ENCODE results near the gene SCAP.
"Not testable (repeated sequence)": the region's sequence is repeated elsewhere in the genome, so short reads cannot be mapped to it uniquely, and the experiment has no call there.

The SCAP gene

DNA sequence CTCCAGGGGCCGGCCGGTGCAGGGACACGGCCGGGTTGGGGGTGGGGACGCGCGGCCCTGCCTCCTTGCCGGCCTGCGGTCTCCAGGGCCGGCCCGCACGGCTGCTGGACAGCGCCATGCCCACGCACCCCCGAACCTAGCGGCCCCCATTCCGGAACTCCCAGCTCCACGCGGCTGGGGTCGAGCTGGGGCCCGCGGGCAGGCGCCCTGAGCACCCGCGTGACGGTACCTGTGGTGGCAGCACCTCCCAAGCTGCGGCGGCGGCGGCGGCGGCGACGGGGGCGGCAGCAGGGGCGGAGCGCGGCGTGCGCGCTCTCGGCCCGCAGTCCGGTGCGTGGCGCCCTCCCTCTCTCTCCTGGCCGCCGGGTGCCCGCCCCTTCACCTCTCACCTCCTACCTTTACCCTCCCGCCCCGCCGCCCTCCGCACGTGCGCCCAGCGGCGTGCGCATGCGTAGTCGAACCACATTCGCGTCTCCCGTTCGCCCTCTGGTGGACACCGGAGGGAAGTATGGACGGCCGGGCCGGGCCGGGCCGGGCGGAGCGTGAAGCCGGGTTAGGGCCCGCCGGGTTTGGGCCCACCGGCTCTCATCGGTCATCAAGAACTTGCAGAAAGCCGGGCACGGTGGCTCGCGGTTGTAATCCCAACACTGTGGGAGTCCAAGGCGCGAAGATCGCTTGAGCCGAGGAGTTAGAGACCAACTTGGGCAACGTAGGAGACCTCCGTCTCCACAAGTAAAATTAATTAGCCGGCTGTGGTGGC lies at the start of gene SCAP:
Gene SCAP, minus strand, starts transcription at position 372 of the 760 bp plus-strand sequence. CDS start 32,948 bp downstream, outside the sequence.
- DNase-seq (ENCODE audit: low read depth) = peak; percentile 58

GRCh38 chr3:47523310-47524073 lies 47.8 kb upstream of the SCAP start:
- no peak for DNase-seq (ENCODE audit: low read depth)

DNA sequence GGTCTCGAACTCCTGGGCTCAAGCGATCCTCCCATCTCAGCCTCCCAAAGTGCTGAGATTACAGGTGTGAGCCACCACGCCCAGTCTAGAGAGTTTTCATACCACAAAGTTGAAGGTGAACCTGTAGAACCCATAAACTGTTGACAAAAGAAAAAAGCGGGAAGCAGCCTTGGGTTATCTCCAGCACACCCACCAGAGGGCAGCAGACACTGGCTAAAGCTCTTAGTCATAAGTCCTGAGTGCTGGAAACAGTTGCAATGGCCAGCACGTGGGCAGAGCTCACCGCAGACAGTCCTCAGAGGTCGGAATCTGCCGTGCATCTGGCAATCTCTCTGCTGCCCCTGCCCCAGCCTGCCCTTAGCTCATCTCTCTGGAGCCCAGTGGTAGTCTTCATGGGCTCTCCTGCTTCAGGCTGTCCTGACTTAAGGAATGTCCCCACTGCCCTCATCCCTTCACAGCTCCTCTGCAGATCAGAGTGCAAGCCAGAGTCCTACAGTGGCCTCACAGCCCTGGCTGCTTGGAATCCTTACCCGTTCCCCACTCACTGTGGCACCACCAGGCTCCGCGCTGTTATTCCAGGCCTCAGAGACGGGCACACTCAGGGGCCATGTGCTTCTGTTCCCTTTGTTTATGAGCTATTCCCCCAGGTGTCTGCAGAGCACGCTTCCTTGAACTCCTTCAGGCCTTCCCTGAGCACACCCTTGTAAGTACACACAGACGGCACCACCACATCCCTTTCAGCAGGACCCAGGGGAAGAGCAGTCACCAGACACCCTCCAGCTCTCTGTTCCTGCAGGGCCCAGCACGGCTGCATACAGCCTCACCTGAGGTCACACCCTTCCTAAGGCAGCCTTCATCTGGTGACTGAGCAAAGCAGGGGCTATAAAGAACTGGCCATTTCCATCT lies 46.6 kb upstream of the SCAP start:
- peak; percentile 61 for DNase-seq (ENCODE audit: low read depth)

- DNase-seq (ENCODE audit: low read depth) = no peak
Measured at GRCh38 chr3:47520756-47521155, 45.0 kb upstream of the SCAP start.

GRCh38 chr3:47517937-47518336 lies 42.2 kb upstream of the SCAP start:
- DNase-seq (ENCODE audit: low read depth) = no peak

DNA sequence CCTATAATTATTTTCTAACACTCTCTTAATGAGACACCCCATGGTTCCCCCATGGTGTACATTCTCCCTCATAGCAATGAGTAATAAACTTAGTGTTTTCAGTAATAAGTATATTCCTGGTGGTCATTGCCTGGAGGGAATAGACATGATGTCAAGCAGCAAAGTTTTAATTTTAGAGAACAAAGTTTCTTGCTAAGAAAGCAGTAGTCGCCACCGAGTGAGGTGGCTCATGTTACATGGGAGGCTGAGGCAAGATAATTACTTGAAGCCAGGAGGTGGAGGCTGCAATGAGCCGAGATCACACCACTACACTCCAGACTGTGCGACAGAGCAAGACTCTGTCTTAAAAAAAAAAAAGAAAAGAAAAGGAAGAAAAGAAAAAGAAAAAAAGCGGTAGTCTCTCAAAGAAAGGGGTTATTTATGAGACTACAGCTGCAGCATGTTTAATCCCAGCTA lies 40.2 kb upstream of the SCAP start:
- no peak for DNase-seq (ENCODE audit: low read depth)

GRCh38 chr3:47515100-47515499 lies 39.4 kb upstream of the SCAP start:
- no peak for DNase-seq (ENCODE audit: low read depth)

DNA sequence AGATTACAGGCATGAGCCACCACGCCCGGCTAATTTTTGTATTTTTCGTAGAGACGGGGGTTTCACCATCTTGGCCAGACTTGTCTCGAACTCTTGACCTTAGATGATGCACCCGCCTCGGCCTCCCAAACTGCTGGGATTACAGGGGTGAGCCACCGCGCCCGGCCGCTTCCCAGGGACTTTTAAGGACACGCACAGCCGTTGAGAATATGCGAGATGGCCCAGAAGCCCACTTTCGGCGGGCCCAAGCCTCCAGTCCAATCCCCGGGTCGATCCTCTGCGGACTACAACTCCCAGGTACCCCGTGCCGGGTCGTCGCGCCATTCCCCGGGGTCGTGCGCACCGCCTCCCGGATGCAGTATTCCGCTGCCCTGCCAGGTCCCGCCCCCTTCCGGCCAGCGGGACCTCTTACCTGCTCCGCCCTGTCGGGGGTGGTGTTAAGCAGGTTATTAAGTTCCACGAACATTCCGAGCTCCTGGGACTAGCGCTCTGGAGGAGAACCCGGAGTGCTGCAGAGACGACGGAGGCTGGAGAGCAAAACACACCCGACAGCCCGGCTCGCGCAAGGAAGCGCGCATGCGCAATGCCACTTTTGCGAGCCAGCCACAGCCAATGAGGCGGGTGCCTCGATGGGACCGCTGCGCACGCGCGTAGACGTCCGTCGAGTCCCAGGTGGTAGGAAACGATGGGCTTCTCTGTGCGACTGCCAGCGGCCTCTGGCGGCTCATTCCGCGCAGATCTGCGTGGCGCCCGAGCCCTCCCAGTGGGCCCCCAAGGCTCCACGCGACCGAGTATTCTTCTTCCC lies 37.6 kb upstream of the SCAP start, which contains the start of gene ELP6:
Gene ELP6, minus strand, starts transcription at position 588 of the 805 bp plus-strand sequence. Its CDS starts 122 bp downstream, at position 466.
- DNase-seq (ENCODE audit: low read depth) = peak; percentile 87

DNA sequence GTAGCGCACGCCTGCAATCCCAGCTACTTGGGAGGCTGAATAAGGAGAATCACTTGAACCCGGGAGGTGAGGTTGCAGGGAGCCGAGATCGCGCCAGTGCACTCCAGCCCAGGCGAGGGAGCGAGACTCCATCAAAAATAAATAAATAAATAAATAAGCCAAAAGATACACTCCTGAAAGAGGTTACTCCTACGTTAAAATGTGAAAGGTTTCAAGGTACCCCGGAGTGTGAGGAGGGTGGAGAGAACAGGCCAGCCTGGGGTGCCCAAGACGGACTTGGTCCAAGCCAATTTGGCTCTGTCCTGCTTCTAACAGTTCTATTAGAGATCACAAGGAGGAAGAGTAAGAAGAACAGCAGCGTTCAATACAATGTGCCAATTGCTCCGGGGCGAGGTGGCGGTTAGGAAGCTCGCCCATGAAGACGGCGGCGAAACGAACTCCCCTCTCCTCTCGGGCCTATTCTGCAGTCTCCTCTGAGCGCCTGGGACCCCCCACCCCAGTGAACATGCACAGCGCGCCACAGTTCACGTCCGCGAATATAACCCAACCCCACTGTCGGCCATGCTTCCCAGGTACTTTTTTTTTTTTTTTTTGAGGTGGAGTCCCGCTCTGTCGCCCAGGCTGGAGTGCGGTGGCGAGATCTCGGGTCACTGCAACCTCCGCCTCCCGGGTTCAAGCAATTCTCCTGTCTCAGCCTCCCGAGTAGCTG lies 36.8 kb upstream of the SCAP start:
- no peak for DNase-seq (ENCODE audit: low read depth)

- not testable (repeated sequence) for DNase-seq (ENCODE audit: low read depth)
Measured at GRCh38 chr3:47505267-47505666, 29.5 kb upstream of the SCAP start.

- no peak for DNase-seq (ENCODE audit: low read depth)
Measured at GRCh38 chr3:47504113-47504512, 28.4 kb upstream of the SCAP start.

GRCh38 chr3:47503033-47503432 lies 27.3 kb upstream of the SCAP start:
- DNase-seq (ENCODE audit: low read depth) = no peak

GRCh38 chr3:47496892-47497291 lies 21.2 kb upstream of the SCAP start:
- no peak for DNase-seq (ENCODE audit: low read depth)

GRCh38 chr3:47495886-47496285 lies 20.1 kb upstream of the SCAP start:
- DNase-seq (ENCODE audit: low read depth) = no peak

GRCh38 chr3:47495111-47495510 lies 19.4 kb upstream of the SCAP start:
- DNase-seq (ENCODE audit: low read depth) = no peak

DNA sequence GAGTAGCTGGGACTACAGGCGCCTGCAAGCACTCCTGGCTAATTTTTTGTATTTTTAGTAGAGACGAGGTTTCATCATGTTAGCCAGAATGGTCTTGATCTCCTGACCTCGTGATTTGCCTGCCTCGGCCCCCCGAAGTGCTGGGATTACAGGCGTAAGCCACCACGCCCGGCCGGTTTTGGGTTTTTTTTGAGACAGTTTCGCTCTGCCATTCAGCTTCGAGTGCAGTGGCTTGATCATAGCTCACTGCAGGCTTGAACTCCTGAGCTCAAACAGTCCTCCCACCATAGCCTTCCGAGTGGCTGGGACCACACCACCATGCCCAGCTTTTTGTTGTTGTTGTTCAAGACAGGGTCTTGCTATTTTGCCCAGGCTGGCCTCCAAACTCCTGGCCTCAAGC lies 16.0 kb upstream of the SCAP start:
- DNase-seq (ENCODE audit: low read depth) = no peak

DNA sequence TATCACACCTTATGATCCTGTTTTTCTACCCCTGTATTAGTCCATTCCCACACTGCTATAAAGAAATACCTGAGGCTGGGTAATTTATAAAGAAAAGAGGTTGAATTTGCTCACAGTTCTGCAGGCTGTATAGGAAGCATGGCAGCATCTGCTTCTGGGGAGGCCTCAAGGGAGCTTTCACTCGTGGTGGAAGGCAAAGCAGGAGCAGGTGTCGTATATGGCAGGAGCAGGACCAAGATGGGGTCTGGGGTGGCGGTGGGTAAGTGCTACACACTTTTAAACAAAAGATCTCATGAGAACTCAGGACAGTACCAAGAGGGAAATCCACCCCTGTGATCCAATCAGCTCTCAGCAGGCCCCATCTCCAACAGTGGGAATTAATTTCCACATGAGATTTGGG lies 15.4 kb upstream of the SCAP start:
- no peak for DNase-seq (ENCODE audit: low read depth)

- no peak for DNase-seq (ENCODE audit: low read depth)
Measured at GRCh38 chr3:47487265-47487664, 11.5 kb upstream of the SCAP start.

DNA sequence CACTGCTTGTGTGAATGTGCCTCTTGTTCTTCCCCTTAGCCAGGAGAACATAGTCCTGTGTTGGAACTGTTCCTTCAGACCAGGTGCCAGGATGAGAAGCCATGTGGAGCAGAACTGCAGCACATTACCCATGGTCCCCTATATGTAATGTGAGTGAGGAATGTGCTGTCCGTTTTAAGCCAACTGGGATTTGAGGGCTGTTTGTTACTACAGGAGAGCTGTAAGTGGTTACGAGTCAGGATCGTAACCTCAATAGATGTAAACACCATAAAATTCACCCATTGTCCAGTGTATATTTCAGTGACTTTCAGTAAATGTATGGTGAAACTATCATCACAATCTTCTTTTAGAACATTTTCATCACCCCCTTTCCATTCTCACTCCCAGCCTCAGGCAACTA lies 10.1 kb upstream of the SCAP start:
- DNase-seq (ENCODE audit: low read depth) = no peak

GRCh38 chr3:47482366-47482765 lies 6.6 kb upstream of the SCAP start:
- no peak for DNase-seq (ENCODE audit: low read depth)

GRCh38 chr3:47481763-47482162 lies 6.0 kb upstream of the SCAP start:
- DNase-seq (ENCODE audit: low read depth) = not testable (repeated sequence)
